K562 (cell line): ENCODE data around the gene TMEM267. TPM values are rescaled to one million over a fixed set of nuclear protein-coding genes. Genes with fewer than 3 reads are reported as not detected.

ENCODE experiments used
- CBX2 ChIP-seq: fragments of 200-600 bp; sonication (generic); IDR thresholded peaks from one replicate; pipeline ENCODE4 v1.6.1; 2012; ENCODE audit warnings: mild to moderate bottlenecking, low read length, inconsistent platforms; ENCODE audit not compliant: insufficient read depth, poor library complexity, severe bottlenecking
- HDAC6 ChIP-seq: IDR thresholded peaks from 2 replicates; pipeline ENCODE4 v1.6.1; 2012; ENCODE audit warnings: low read depth, mild to moderate bottlenecking, control low read depth, inconsistent platforms, low read length, moderate library complexity
- HNRNPH1 ChIP-seq: fragments of 200-400 bp; formaldehyde crosslinking; optimal IDR thresholded peaks from 2 replicates; pipeline ENCODE3; 2017; ENCODE audit warnings: low read depth, mild to moderate bottlenecking, low read length, moderate library complexity
- HNRNPLL ChIP-seq: fragments of 200-400 bp; formaldehyde crosslinking; IDR thresholded peaks from 2 replicates; pipeline ENCODE4 v1.6.1; 2017; ENCODE audit warnings: low read length, low read depth, mild to moderate bottlenecking; ENCODE audit not compliant: poor library complexity, severe bottlenecking
- MTF1 ChIP-seq: fragments of 250-450 bp; sonication (Bioruptor Pico); IDR thresholded peaks from 2 replicates; pipeline ENCODE4 v1.9.0; 2021; ENCODE audit warnings: moderate library complexity, mild to moderate bottlenecking, inconsistent platforms, borderline replicate concordance
- PHF8 ChIP-seq: fragments of 200-600 bp; sonication (generic); IDR thresholded peaks from 2 replicates; pipeline ENCODE4 v1.6.1; 2012; ENCODE audit warnings: mixed run types, mild to moderate bottlenecking, inconsistent platforms, low read length, moderate library complexity, borderline replicate concordance
- RUNX1 ChIP-seq: sonication (generic); IDR thresholded peaks from 2 replicates; pipeline ENCODE4 v1.6.1; 2016; ENCODE audit warnings: antibody characterized with exemption, low read depth
- U2AF1 ChIP-seq: fragments of 200-400 bp; formaldehyde crosslinking; optimal IDR thresholded peaks from 2 replicates; pipeline ENCODE3; 2017; ENCODE audit warnings: mild to moderate bottlenecking, low read depth, low read length, moderate library complexity
- ZNF766 ChIP-seq: fragments of 200-800 bp; sonication (Bioruptor generic); conservative IDR thresholded peaks from 2 replicates; pipeline ENCODE4 v1.6.1; 2016; ENCODE audit warnings: missing genetic modification characterization, missing compliant biosample characterization
- ZNF79 ChIP-seq: fragments of 250-450 bp; sonication (Bioruptor Pico); IDR thresholded peaks from 2 replicates; pipeline ENCODE4 v1.4.0; 2020; ENCODE audit warnings: low read depth, mild to moderate bottlenecking, moderate library complexity
- polyA plus RNA-seq, 8 experiments: library from polyadenylated mRNA; depleted of rRNA in 4 of 8; stranded (reverse) in 5 of 8; unstranded in 3 of 8; fragments of >200 nt; fragmentation: Nextera tagmentation in 2 of 8; fragmentation: Illumina TruSeq in 1 of 8; extraction: Ambion mirVana in 2 of 8; extraction: Trizol in 1 of 8; gene quantifications; 2 replicates each; pipeline versions ENCODE4 v1.2.1 to v1.2.3, GENCODE V29; 2011 to 2014; ENCODE audit warnings: inconsistent platforms in 1 of 8, missing spikeins in 1 of 8
- total RNA-seq, 7 experiments: library from RNA; depleted of rRNA in 6 of 7; stranded (reverse); fragments of >200 nt in 6 of 7; fragmentation: Illumina TruSeq in 2 of 7; extraction: Trizol in 2 of 7; gene quantifications; 2 replicates each; pipeline versions ENCODE4 v1.2.1 to v1.2.3, GENCODE V29; 2011 to 2021; ENCODE audit warnings: low replicate concordance in 1 of 7
- TF ChIP-seq, protein P1 (sequence below), 2 experiments: fragments of 450-650 bp in 1 of 2; sonication (generic) in 1 of 2; formaldehyde crosslinking in 1 of 2; IDR thresholded peaks in 1 of 2; conservative IDR thresholded peaks in 1 of 2; 2 replicates each; pipeline versions ENCODE4 v1.6.1 to v1.8.1; 2016 to 2023; ENCODE audit warnings: mild to moderate bottlenecking in 2 of 2, moderate library complexity in 2 of 2, inconsistent platforms in 1 of 2, missing genetic modification reagents in 1 of 2
- TF ChIP-seq, protein P2 (sequence below), 2 experiments: IDR thresholded peaks; 2 replicates each; pipeline ENCODE4 v1.6.1; 2011; ENCODE audit warnings: borderline replicate concordance in 1 of 2, control low read depth in 1 of 2, low read depth in 1 of 2, low read length in 1 of 2, mild to moderate bottlenecking in 1 of 2, mixed read lengths in 1 of 2, moderate library complexity in 1 of 2; ENCODE audit not compliant: insufficient read depth in 1 of 2, insufficient read length in 1 of 2, poor library complexity in 1 of 2, severe bottlenecking in 1 of 2; ENCODE audit errors: extremely low read depth in 1 of 2
- TF ChIP-seq, protein P3 (sequence below): fragments of 250-450 bp; sonication (Bioruptor Pico); IDR thresholded peaks from 2 replicates; pipeline ENCODE4 v1.9.0; 2021; ENCODE audit warnings: mild to moderate bottlenecking
- TF ChIP-seq, protein P4 (sequence below): fragments of 250-450 bp; sonication (Bioruptor Pico); IDR thresholded peaks from 2 replicates; pipeline ENCODE4 v1.5.0; 2020; ENCODE audit warnings: mild to moderate bottlenecking, borderline replicate concordance
- TF ChIP-seq, protein P5 (sequence below): fragments of 450-650 bp; IDR thresholded peaks from 2 replicates; pipeline ENCODE4 v1.7.0; 2016; ENCODE audit warnings: borderline replicate concordance
- TF ChIP-seq, protein P6 (sequence below): fragments of 450-650 bp; IDR thresholded peaks from 2 replicates; pipeline ENCODE4 v1.6.1; 2018; ENCODE audit warnings: mild to moderate bottlenecking, low read depth; ENCODE audit not compliant: partially characterized antibody

The TMEM267 gene
- total and polyA plus RNA-seq, 9 of the 15 experiments (the other 6 are each of a cell fraction or from before 2014, with no cell fraction given), result 8.1 to 61.1 (median 17.8) TPM

DNA sequence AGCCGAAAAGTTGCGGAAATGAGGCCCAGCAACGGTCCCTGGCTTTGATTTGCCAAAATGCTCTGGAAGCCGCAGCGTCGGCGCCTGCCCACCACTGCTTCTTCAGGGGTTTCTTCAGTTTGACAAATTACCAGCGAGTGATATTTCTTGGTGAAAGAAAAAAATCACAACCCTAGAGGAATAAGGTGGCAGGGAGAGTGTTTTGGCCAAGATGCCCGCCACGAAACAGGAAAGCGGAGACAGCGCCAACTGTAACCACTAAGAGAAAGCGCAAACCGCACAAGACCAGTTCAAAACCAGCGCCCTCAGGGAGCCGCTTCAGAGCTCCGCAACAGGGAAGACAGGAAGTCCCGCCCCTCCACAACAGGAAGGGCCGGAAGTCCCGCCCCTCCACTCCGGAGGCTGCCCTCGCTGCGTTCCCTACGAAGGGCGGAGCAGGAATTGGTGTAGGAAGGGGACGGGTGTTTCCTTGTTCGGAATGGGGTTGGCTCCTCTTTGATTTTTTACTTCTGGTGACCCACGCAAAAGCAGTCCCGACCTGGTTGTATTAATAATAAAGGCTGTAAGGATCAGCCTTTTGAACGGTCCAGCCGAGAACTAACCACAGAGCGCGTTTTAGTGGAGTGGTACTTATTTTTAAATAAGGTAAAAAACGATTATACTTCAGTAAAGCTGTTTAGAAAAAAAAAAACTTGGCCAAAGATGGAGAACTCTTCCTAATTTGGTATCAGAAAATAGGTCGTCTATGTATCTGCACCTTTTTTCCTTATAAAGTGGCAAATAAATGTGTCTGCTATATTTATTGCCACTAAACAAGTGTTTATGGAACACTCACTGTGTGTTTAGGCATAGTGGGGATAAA, 31.4 kb upstream of the TMEM267 start, which contains the start of gene C5orf34 (continued):
- TF ChIP-seq, protein P1, sequence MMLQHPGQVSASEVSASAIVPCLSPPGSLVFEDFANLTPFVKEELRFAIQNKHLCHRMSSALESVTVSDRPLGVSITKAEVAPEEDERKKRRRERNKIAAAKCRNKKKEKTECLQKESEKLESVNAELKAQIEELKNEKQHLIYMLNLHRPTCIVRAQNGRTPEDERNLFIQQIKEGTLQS (IDR thresholded peaks at IDR 0.05), result peak; percentile 19; the same call in 1 of the 2 replicates
- TF ChIP-seq, protein P1 (CRISPR knock-in tag; conservative IDR thresholded peaks at IDR 0.05), result peak; percentile 70
- TF ChIP-seq, protein P2, sequence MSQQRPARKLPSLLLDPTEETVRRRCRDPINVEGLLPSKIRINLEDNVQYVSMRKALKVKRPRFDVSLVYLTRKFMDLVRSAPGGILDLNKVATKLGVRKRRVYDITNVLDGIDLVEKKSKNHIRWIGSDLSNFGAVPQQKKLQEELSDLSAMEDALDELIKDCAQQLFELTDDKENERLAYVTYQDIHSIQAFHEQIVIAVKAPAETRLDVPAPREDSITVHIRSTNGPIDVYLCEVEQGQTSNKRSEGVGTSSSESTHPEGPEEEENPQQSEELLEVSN (IDR thresholded peaks at IDR 0.05; ENCODE audit: borderline replicate concordance in 1 of 2, extremely low read depth in 1 of 2, insufficient read depth in 1 of 2, insufficient read length in 1 of 2, low read depth in 1 of 2, low read length in 1 of 2, poor library complexity in 1 of 2, severe bottlenecking in 1 of 2), result no peak
- TF ChIP-seq RUNX1 (no peak), ZNF79 (CRISPR knock-in tag) (no peak), HNRNPLL (peak; percentile 95), HNRNPH1 (no peak), MTF1 (CRISPR knock-in tag) (no peak), HDAC6 (no peak), ZNF766 (CRISPR knock-in tag) (peak; percentile 78), U2AF1 (no peak), PHF8 (peak; percentile 93), CBX2 (no peak)
- TF ChIP-seq, protein P3, sequence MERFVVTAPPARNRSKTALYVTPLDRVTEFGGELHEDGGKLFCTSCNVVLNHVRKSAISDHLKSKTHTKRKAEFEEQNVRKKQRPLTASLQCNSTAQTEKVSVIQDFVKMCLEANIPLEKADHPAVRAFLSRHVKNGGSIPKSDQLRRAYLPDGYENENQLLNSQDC (CRISPR knock-in tag), result no peak
- TF ChIP-seq, protein P4, sequence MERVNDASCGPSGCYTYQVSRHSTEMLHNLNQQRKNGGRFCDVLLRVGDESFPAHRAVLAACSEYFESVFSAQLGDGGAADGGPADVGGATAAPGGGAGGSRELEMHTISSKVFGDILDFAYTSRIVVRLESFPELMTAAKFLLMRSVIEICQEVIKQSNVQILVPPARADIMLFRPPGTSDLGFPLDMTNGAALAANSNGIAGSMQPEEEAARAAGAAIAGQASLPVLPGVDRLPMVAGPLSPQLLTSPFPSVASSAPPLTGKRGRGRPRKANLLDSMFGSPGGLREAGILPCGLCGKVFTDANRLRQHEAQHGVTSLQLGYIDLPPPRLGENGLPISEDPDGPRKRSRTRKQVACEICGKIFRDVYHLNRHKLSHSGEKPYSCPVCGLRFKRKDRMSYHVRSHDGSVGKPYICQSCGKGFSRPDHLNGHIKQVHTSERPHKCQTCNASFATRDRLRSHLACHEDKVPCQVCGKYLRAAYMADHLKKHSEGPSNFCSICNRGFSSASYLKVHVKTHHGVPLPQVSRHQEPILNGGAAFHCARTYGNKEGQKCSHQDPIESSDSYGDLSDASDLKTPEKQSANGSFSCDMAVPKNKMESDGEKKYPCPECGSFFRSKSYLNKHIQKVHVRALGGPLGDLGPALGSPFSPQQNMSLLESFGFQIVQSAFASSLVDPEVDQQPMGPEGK, result no peak
- TF ChIP-seq, protein P5, sequence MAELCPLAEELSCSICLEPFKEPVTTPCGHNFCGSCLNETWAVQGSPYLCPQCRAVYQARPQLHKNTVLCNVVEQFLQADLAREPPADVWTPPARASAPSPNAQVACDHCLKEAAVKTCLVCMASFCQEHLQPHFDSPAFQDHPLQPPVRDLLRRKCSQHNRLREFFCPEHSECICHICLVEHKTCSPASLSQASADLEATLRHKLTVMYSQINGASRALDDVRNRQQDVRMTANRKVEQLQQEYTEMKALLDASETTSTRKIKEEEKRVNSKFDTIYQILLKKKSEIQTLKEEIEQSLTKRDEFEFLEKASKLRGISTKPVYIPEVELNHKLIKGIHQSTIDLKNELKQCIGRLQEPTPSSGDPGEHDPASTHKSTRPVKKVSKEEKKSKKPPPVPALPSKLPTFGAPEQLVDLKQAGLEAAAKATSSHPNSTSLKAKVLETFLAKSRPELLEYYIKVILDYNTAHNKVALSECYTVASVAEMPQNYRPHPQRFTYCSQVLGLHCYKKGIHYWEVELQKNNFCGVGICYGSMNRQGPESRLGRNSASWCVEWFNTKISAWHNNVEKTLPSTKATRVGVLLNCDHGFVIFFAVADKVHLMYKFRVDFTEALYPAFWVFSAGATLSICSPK, result no peak
- TF ChIP-seq, protein P6, sequence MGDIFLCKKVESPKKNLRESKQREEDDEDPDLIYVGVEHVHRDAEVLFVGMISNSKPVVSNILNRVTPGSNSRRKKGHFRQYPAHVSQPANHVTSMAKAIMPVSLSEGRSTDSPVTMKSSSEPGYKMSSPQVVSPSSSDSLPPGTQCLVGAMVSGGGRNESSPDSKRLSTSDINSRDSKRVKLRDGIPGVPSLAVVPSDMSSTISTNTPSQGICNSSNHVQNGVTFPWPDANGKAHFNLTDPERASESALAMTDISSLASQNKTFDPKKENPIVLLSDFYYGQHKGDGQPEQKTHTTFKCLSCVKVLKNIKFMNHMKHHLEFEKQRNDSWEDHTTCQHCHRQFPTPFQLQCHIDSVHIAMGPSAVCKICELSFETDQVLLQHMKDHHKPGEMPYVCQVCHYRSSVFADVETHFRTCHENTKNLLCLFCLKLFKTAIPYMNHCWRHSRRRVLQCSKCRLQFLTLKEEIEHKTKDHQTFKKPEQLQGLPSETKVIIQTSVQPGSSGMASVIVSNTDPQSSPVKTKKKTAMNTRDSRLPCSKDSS, result no peak
